ENCODE data around the gene ATP2B2. TPM values are rescaled to one million over a fixed set of nuclear protein-coding genes. Genes with fewer than 3 reads are reported as not detected.

ATP2B2 gene
- total and polyA plus RNA-seq, 2 donors from 2014 or later, result 0.19 to 0.22 TPM

DNA sequence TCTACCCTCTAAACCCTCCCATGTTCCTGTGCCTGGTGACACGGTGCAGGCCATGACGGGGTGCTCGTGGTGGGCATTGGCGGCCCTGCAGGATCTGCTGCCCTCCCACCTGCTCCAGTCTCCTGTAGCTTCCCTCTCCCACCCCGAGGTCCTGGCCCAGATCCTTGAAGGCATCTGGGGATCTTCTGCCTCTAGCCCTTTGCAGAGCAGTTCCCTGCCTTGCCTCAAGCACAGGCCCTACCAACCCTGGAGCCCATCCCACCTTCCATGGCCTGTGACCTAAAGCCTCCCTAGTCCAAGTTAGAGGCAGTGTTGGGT, 157.0 kb downstream of the ATP2B2 start:
- DNase-seq, result peak in 1 of 5 donors; percentile 43
- H3K27ac ChIP-seq (ENCODE audit: low read depth in 2 of 2, low read length in 2 of 2), result no peak overlapping the region
- TF ChIP-seq, protein P1, sequence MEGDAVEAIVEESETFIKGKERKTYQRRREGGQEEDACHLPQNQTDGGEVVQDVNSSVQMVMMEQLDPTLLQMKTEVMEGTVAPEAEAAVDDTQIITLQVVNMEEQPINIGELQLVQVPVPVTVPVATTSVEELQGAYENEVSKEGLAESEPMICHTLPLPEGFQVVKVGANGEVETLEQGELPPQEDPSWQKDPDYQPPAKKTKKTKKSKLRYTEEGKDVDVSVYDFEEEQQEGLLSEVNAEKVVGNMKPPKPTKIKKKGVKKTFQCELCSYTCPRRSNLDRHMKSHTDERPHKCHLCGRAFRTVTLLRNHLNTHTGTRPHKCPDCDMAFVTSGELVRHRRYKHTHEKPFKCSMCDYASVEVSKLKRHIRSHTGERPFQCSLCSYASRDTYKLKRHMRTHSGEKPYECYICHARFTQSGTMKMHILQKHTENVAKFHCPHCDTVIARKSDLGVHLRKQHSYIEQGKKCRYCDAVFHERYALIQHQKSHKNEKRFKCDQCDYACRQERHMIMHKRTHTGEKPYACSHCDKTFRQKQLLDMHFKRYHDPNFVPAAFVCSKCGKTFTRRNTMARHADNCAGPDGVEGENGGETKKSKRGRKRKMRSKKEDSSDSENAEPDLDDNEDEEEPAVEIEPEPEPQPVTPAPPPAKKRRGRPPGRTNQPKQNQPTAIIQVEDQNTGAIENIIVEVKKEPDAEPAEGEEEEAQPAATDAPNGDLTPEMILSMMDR (IDR thresholded peaks at IDR 0.05; ENCODE audit: borderline replicate concordance, extremely low read depth, insufficient read depth), result no peak
- intact Hi-C loops (cut with DNase I), result loop anchor here (5.0 kb wide), 1 partner anchor 389 kb away; no protein-coding TSS in a partner anchor
- no peak overlapping the region for H3K9ac ChIP-seq (ENCODE audit: low read length in 3 of 3)
- no peaks in the 10 kb centered on the region for H3K4me1 ChIP-seq (ENCODE audit: control insufficient read depth in 2 of 3, insufficient read depth in 2 of 3, low read depth in 1 of 3, low read length in 3 of 3)
- no peaks in the 10 kb centered on the region for H3K27me3 ChIP-seq (ENCODE audit: control insufficient read depth, insufficient read depth, low read length)
- no peak for FAIRE-seq
- H3K4me3 ChIP-seq (ENCODE audit: low read length in 3 of 3), result no peak overlapping the region
- H3K36me3 ChIP-seq (ENCODE audit: control insufficient read depth in 2 of 3, insufficient read depth in 3 of 3, low read length in 3 of 3), result no peaks in the 10 kb centered on the region
- H3K9me3 ChIP-seq (ENCODE audit: control insufficient read depth in 2 of 3, insufficient read depth in 1 of 3, low read length in 3 of 3), result no peaks in the 10 kb centered on the region

DNA sequence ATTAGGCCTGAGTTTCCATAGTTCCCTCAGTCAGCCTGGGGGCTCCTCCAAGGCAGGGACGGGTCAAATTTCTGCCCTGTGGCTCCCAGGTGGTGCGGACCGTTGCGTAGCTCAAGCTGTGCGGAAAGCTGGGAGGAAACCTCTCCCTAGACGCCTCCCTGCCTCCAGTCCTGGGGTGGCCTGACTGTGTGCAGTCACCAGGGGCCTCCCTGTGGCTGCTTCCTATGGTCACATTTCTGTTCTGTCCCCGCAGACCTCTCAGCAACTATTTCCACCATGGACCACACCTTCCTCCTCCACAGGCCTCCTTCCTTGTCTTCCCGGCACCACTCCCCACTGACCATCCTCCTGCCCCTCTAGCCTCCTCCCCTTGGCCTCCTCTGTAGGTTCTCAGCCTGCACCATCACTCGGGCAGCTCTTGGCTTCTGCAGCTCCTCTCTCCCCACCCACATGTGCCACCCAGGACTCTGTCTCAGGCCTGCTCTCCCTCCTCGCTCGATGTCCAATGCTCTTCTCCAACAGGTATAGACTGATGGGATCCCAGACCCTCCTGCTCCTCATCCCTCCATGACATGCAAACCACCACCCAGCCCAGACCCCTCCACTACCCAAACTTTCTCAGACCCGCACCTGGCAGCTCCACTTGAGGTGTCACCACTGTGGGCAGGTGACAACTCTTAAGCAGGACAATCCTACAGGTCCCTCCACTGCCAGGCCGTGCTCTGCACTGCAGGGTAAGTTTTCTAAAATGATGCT, 157.6 kb downstream of the ATP2B2 start:
- Histone ChIP-seq H3K9ac (ENCODE audit: low read length in 3 of 3) (no peak overlapping the region), H3K9me3 (ENCODE audit: control insufficient read depth in 2 of 3, insufficient read depth in 1 of 3, low read length in 3 of 3) (no peaks in the 10 kb centered on the region), H3K27ac (ENCODE audit: low read depth in 2 of 2, low read length in 2 of 2) (no peak overlapping the region), H3K4me1 (ENCODE audit: control insufficient read depth in 2 of 3, insufficient read depth in 2 of 3, low read depth in 1 of 3, low read length in 3 of 3) (no peaks in the 10 kb centered on the region), H3K27me3 (ENCODE audit: control insufficient read depth, insufficient read depth, low read length) (no peaks in the 10 kb centered on the region), H3K4me3 (ENCODE audit: low read length in 3 of 3) (no peak overlapping the region), H3K36me3 (ENCODE audit: control insufficient read depth in 2 of 3, insufficient read depth in 3 of 3, low read length in 3 of 3) (no peaks in the 10 kb centered on the region)
- no peak for FAIRE-seq
- peak in 1 of 5 donors; percentile 28 for DNase-seq
- TF ChIP-seq, protein P1 (IDR thresholded peaks at IDR 0.05; ENCODE audit: borderline replicate concordance, extremely low read depth, insufficient read depth), result no peak
- intact Hi-C loops (cut with DNase I), result loop anchor here (5.0 kb wide), 1 partner anchor 389 kb away; no protein-coding TSS in a partner anchor

DNA sequence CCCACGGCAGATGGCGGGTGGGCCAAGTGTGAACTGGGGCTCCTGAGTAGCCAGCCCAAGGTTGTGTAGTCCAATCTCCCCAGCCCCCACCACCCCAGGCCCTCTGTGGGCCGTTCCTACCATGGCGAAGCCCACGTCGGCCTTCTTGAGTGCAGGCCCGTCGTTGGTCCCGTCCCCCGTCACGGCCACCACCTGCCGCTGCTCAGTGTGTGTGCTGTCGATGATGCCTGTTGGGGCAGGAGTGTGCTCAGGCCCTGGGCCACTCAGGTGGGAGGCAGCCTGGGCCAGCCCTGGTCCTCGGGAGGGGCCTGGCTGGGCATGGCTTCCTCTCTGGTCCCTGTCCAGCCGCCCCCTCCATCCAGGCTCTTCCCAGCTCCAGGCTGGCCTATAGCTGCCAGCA, 159.5 kb downstream of the ATP2B2 start:
- FAIRE-seq (no peak), DNase-seq (no peak)
- H3K9ac ChIP-seq (ENCODE audit: low read length in 3 of 3), result no peak overlapping the region
- H3K27ac ChIP-seq (ENCODE audit: low read depth in 2 of 2, low read length in 2 of 2), result no peak overlapping the region
- no peaks in the 10 kb centered on the region for H3K9me3 ChIP-seq (ENCODE audit: control insufficient read depth in 2 of 3, insufficient read depth in 1 of 3, low read length in 3 of 3)
- intact Hi-C loops (cut with DNase I), result loop anchor here (5.0 kb wide), 1 partner anchor 391 kb away; no protein-coding TSS in a partner anchor
- H3K4me1 ChIP-seq (ENCODE audit: control insufficient read depth in 2 of 3, insufficient read depth in 2 of 3, low read depth in 1 of 3, low read length in 3 of 3), result no peaks in the 10 kb centered on the region
- no peak overlapping the region for H3K4me3 ChIP-seq (ENCODE audit: low read length in 3 of 3)
- TF ChIP-seq, protein P1 (IDR thresholded peaks at IDR 0.05; ENCODE audit: borderline replicate concordance, extremely low read depth, insufficient read depth), result no peak
- H3K27me3 ChIP-seq (ENCODE audit: control insufficient read depth, insufficient read depth, low read length), result no peaks in the 10 kb centered on the region
- H3K36me3 ChIP-seq (ENCODE audit: control insufficient read depth in 2 of 3, insufficient read depth in 3 of 3, low read length in 3 of 3), result no peaks in the 10 kb centered on the region

All from kidney (tissue), 14 donors.